GM18907 (cell line): ENCODE results near the gene AKAP12.
"Not testable (repeated sequence)": the region's sequence is repeated elsewhere in the genome, so short reads cannot be mapped to it uniquely, and the experiment has no call there.

Experiments
- ATAC-seq: cut with Tn5 transposase; IDR thresholded peaks from one replicate; pipeline ENCODE4 v1.9.1; 2021; ENCODE audit warnings: mild to moderate bottlenecking, moderate library complexity; ENCODE audit not compliant: unreplicated experiment

Gene AKAP12

DNA sequence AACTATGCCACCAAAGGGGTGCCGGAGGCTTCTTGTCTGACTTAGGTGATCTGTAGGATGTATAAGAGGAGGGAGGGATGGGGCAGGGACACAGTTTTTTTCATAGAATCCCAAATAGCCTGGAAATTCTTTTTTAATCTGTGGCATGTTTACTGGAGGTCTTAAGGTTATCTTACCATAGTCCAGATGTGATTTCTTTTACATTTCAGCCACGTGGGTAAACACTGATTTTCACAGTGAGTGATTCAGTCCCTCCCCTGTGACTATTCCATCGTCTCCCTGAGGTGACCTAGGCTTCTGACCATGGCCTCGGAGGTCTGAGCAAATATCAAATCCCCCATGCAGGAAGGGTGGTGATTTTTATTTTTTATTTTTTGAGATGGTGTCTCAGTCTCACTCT, 67.7 kb downstream of the AKAP12 start:
- ATAC-seq, result no peak

DNA sequence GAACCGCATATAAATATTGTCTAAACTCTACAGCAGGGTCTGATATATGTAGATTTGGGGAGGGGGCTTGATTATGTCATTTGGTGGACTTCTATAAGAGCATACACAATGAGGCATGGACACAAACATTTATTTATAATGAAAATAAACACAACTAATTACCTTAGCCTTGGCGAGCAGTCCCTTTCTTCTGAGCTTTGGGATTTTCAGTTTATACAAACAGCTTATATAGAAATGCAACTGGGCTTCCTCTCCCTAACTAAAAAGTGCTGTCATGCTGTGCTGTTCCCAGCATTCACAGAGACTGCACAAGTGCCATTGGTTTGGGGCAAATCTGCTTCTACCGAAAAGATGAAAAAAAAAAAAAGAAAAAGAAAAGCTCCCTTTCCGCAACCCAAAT, 69.9 kb downstream of the AKAP12 start:
- ATAC-seq, result no peak

- ATAC-seq, result no peak
These were observed 70.5 kb downstream of the AKAP12 start for GRCh38 chr6:151310279-151310678.

DNA sequence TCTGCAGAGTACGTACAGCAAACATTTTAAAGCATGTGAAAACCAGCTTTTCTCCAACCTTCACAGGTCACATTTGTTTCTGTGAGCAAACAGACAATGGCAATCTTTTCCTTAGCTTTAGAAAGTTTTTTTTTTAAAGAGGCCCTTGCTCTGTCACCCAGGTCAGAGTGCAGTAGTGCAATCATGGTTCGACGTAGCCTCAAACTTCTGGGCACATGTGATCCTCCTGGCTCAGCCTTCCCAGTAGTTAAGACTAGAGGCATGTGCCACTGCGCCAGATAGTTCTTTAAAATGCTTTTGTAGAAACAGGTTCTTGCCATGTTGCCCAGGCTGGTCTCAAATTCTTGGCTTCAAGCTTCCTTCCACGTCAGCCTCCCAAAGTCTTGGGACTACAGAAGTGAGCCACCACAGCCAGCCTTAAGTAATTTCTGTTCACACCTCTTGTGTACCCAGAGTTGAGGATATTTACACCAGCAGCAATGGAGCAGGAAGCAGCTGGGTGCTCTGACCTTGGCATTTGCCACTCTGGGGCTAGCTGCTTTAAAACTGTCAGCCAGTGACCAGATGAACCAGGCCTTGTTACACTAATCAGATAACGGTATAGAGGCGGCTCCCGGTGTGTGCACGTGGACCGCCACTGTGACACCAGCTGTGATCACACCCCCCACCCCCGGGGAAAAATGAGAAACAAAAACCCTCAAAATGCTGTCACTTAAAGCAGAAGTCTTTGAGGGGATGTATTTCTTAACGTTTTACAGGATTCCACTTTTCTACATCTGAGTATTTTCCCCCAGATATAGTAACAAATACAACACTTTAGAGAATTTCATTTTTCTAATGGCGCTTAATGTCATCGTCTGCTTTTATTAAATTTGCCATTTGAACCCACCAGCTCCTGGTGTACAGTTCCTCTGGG, 71.3 kb downstream of the AKAP12 start:
- ATAC-seq, result no peak

- no peak for ATAC-seq
These were observed 73.3 kb downstream of the AKAP12 start for GRCh38 chr6:151313066-151313491.

GRCh38 chr6:151315661-151316060, 75.9 kb downstream of the AKAP12 start:
- ATAC-seq, result not testable (repeated sequence)

- ATAC-seq, result no peak
These were observed 77.6 kb downstream of the AKAP12 start for GRCh38 chr6:151317103-151317994.

DNA sequence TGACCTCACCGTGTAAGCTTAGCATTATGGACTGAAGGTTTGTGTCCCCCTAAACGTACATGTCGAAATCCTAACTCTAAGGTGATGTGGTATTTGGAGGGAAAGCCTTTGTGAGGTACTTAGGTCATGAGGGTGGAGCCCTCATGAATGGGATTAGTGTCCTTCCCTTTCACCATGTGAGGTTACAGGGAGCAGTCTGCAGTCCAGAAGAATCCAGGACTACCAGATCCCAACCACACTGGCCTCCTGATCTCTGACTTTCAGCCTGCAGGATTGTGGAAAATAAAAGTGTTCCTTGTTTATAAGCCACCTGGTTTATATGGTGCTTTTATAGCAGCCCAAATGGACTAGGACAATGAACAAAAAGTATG, 78.2 kb downstream of the AKAP12 start:
- ATAC-seq, result no peak

DNA sequence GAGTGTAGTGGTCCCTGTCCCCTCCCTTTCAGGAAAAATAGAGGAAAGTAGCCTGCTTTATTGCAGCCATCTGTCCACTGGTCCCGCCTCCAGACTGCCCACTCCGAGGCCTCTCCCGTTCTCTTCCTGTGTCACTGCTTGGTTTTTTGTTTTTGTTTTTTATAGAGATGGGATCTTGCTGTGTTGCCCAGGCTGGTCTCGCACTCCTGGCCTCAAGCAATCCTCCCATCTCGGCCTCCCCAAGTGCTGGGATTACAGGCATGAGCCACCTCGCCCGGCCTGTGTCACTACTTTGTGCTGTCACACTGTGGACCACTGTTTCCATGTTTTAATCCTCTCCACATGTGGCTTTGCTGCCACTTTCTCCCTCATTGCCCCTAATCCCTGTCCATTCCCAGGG, 80.4 kb downstream of the AKAP12 start:
- no peak for ATAC-seq

GRCh38 chr6:151321438-151321837, 81.7 kb downstream of the AKAP12 start:
- no peak for ATAC-seq

- no peak for ATAC-seq
These were observed 82.8 kb downstream of the AKAP12 start for GRCh38 chr6:151322570-151322969.

DNA sequence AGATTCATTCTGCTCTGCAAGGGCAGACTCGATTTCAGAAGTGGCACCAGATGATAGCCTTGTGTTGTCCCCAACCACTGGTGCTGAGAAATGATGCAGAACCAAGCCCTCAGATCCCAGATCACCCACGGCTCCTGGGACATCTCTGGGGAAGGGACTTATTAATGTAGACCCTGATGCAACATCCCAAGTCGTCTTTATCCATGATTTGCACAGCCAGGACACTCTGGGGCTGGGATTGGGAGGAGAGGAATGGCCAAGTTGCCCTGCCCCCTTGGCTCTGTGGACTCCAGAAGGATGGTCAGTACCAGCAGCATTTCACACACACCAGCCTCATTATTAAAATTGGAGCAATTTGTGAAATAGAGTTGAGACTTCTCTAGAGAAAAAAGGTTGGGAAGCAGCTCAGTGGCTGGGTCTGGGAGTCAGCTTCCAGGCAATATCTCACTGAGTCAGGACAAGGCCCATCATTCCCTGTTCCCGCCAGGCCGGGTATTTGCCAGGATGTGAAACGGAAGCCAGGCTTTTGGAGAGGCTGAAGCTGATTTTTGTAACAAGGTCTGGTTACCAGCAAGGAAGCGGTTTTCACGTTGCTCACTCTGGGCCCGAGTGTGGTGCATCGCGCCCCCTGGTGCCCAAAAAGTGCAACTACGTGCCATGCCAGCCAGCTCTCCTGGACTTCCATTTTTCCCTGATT, 84.2 kb downstream of the AKAP12 start:
- peak; percentile 72 for ATAC-seq

GRCh38 chr6:151324488-151324825, 84.7 kb downstream of the AKAP12 start:
- ATAC-seq, result peak; percentile 21

DNA sequence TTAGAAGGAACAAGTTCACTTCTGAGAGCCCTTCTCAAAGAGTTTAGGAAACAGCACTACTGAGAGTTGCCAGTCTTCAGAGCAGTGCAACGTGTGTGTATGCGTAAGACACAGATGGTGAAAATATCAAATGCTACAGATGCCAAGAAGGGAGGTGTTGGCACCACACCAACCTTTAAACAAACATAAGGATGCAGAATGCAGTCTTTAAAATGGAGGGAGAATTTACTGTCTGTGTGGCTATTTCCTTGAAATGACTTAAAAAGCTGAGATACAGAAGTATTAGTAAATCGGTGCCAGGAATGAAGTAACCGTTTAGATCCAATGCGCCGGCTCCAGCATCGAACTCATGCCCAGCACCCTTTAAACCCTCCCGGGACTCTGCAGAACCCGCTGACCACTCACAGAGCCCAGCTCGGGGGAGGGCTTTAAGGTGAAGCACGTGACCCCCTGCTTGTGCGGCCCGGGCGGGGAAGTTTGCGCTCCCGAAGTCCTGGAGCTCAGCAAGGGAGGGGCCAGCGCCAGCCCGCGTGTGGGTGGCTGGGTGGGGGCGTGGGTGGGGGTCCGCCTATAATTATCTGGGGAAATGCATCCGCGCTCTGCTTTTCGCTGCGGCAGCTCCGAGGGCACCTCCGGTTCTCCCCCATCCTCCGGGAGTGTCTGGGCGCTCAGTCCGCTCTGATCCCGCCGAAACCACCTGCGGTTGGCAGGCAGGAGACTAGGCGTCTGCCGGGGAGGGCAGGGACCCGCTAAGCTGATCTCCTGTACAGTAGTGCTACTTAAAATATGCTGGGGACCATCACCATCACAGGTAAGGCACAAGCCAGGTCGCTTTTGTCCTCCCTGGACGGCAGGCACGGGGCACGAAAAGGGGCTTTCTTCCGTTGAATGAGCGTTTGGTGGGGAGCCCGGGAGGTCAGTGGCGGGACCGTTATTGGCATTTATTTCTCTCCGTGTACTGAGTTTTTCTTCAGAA, 85.6 kb downstream of the AKAP12 start:
- no peak for ATAC-seq

DNA sequence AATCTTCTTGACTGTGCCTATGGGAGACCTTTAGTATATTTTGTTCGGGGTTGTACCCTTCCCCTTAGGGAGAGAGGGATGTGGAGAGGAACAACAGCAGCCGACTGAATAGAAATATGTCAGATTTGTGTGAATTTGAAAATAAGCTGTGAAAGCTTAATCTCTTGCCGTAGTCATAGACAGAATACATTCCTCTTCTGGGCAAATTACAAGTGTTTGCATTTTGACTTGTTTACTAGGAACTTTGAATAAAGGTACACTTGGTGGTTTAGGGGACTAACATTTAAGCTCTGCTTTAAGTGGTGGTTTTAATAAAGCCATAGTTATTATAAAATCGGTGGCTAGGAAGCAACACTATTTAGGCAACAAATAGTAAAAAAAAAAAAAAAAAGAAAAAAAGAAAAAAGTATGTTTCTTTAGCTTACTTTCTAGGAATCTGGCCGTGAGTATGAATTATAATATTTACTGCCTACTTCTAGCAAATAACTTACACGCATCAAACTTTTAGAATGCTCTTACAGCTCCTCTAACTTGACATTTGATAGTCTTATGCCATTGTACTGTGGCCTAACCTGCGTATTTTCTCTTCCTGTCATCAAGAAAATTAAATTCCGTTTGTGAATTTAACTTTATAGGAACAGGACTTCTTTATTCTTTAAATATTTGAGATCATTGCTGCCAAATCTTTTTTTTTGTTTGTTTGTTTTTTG, 86.5 kb downstream of the AKAP12 start:
- ATAC-seq, result no peak

- no peak for ATAC-seq
These were observed 87.3 kb downstream of the AKAP12 start for GRCh38 chr6:151327101-151327500.

- ATAC-seq, result no peak
These were observed 90.4 kb downstream of the AKAP12 start for GRCh38 chr6:151330130-151330696.

GRCh38 chr6:151335930-151336329, 96.2 kb downstream of the AKAP12 start:
- no peak for ATAC-seq

DNA sequence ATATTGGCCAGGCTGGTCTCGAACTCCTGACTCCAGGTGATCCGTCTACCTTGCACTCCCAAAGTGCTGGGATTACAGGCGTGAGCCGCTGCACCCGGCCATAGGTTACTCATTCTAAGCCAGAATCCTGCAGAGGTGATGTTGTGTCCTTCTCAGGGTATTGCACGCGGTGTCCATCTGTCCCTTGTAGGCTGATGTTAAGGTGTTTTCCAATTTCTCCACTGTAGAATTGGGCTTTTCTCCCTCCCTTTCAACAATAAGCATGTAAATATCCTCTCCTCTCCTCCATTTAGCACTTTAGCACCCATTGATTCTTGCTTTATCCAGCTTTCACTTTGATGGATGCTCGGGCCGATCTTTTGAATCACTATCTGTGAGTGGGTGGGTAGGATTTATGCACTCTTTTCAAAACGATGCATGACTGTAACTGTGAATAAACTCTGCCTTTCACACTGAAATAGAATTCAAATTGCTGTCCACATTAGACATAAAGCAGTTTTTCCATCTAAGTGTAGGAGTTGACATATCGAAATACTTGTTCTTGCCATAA, 99.0 kb downstream of the AKAP12 start:
- ATAC-seq, result no peak
